ENCODE data around the gene MS4A10.

The MS4A10 gene

DNA sequence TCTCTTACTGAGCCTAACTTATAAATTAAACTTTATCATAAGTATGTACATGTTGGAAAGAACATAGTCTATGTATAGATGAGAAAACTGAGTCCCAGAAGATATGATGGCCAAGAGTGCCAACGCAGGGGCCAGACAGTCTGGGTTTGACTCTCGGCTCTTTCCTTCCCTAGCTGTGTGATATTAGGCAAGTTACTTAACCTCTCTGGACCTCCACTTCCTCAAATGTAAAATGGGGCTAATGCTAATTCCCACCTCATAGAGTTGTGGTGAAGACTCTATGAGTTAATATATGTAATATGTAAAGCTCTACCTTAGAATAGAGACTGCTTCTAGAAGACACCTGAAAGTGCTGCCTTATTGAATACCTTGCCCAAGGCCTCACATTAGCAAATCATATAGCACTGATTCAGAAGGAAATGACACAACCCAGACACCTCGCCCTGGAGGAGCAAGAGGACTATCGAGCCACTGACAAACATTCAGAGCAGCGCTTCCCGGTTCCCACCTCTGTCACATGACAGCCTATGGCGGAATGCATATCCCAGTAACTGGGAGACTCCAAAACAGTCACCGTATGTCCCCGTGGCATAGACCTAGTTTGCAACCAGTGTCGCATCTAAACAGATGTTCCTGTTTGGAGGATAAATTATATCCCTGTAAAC, 45.5 kb downstream of the MS4A10 start:
- no peak overlapping the region for H3K9ac ChIP-seq (ENCODE audit: insufficient read length)
- no peaks in the 10 kb centered on the region for H3K36me3 ChIP-seq (ENCODE audit: insufficient read depth, low read length)
- no peak for DNase-seq (ENCODE audit: low read depth, low spot score)
- no peak for TF ChIP-seq FOXP2 (optimal IDR thresholded peaks at IDR 0.05; ENCODE audit: control extremely low read depth, extremely low read length, insufficient read depth)
- TF ChIP-seq EZH2 (IDR thresholded peaks at IDR 0.05): no peak
- no peak for TF ChIP-seq POLR2AphosphoS5 (IDR thresholded peaks at IDR 0.05; ENCODE audit: borderline replicate concordance, low read depth, low read length)
- no peak overlapping the region for H3K4me3 ChIP-seq
- no peaks in the 10 kb centered on the region for H3K9me3 ChIP-seq (ENCODE audit: low read depth, low read length)
- no peak overlapping the region for H3K27ac ChIP-seq

DNA sequence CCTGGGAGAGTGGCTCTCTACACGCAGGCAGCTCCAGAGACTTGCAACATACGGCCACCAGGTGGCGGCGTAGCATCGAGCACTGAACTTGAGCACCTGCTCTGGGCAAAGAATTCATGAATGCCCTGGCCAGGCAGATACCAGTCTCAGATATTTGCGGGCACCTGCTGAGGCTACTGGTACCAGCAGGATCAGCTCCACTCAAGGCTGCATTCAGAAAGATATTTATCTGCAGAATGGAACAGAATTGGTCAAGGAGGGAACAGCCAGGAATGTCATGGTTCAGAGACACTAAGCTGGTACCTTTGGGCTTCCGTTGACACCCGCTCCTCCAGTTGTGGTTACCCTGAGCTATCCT, 46.0 kb downstream of the MS4A10 start:
- H3K36me3 ChIP-seq (ENCODE audit: insufficient read depth, low read length): no peaks in the 10 kb centered on the region
- no peaks in the 10 kb centered on the region for H3K9me3 ChIP-seq (ENCODE audit: low read depth, low read length)
- peak; percentile 45 for DNase-seq (ENCODE audit: low read depth, low spot score)
- TF ChIP-seq FOXP2 (optimal IDR thresholded peaks at IDR 0.05; ENCODE audit: control extremely low read depth, extremely low read length, insufficient read depth): no peak
- no peak for TF ChIP-seq POLR2AphosphoS5 (IDR thresholded peaks at IDR 0.05; ENCODE audit: borderline replicate concordance, low read depth, low read length)
- no peak for TF ChIP-seq EZH2 (IDR thresholded peaks at IDR 0.05)
- no peak overlapping the region for H3K27ac ChIP-seq
- H3K9ac ChIP-seq (ENCODE audit: insufficient read length): no peak overlapping the region
- H3K4me3 ChIP-seq: no peak overlapping the region

DNA sequence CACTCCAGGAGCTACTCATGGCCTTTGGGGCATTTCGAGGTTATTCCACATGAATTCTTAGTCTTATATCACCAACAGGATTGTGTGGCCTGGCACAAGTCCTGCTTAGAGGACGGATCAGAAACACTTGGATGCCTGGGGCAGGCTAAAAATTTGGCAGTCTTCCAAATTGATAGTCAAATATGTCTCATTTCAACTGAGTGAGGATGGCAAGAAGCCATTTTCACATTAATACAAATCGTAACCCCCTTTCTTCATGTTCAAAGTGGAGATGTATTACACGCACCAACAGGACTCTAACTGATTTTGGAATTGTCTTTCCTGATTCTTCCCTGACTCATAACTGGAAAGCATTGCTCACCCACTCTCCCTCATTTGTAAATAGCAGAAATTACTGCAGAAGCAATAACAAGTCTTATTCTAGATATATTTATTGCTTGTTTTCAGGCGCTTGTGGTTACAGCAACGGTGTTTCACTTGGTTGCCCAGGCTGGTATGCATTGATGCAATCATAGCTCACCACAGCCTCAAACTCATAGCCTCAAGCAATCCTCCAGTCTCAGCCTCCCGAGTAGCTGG, 46.5 kb downstream of the MS4A10 start:
- Histone ChIP-seq H3K9ac (ENCODE audit: insufficient read length) (no peak overlapping the region), H3K4me3 (no peak overlapping the region), H3K36me3 (ENCODE audit: insufficient read depth, low read length) (no peaks in the 10 kb centered on the region), H3K27ac (no peak overlapping the region), H3K9me3 (ENCODE audit: low read depth, low read length) (no peaks in the 10 kb centered on the region)
- no peak for DNase-seq (ENCODE audit: low read depth, low spot score)
- TF ChIP-seq FOXP2 (optimal IDR thresholded peaks at IDR 0.05; ENCODE audit: control extremely low read depth, extremely low read length, insufficient read depth) (no peak), POLR2AphosphoS5 (IDR thresholded peaks at IDR 0.05; ENCODE audit: borderline replicate concordance, low read depth, low read length) (no peak), EZH2 (IDR thresholded peaks at IDR 0.05) (no peak)

DNA sequence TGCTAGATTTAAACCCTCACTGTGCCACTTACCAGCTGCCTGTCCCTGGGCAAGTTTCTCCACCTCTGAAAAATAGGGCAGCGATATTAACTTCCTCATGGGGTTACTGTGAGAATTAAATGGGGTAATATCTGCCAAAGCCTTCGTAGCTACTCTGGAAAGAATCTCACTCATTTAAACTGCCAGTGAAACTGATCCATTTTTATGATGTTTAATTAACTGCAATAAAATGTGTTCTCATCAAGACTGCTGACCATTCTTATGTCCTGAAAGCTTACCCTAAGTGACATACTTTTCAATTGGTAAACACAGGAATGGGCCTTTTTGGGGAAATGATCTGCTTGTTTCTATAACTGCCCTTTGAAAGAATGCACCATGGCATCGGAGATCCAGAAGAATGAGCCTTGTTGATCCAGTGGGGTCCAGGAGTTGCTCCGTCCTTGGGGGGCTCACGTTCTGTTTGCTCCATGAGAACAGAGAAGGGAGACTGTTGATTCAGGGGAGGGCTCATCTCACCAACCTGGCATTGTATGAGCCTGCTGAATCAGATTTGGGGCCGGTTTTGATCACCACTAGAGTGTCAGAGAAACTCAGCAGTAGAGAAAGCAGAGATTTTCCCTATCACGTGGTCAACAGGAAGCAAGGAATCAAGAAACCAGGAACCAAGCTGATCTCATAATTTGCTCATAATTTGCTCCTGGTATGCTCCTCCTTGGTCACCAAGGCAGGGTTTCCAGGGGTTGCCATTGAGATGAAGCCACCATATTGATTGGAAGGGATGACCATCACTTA, 49.8 kb downstream of the MS4A10 start:
- Histone ChIP-seq H3K9me3 (ENCODE audit: low read depth, low read length) (no peaks in the 10 kb centered on the region), H3K27ac (no peak overlapping the region), H3K4me3 (no peak overlapping the region), H3K9ac (ENCODE audit: insufficient read length) (no peak overlapping the region), H3K36me3 (ENCODE audit: insufficient read depth, low read length) (no peaks in the 10 kb centered on the region)
- no peak for TF ChIP-seq EZH2 (IDR thresholded peaks at IDR 0.05)
- TF ChIP-seq POLR2AphosphoS5 (IDR thresholded peaks at IDR 0.05; ENCODE audit: borderline replicate concordance, low read depth, low read length): no peak
- TF ChIP-seq FOXP2 (optimal IDR thresholded peaks at IDR 0.05; ENCODE audit: control extremely low read depth, extremely low read length, insufficient read depth): no peak
- DNase-seq (ENCODE audit: low read depth, low spot score): no peak

DNA sequence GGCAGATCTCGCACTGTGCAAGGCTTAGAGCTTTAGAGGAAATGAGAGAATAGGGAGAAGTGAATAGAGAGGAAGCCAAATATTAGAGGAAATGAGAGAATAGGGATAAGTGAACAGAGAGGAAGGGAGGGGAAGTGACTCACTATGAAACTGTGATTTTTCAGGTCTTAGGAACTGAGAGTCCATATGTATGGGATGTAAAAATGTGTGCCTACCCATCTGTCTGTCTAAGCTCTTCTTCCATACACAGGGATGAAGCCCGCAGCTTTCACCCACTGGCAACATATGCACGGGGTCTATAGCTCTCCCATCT, 50.4 kb downstream of the MS4A10 start:
- H3K27ac ChIP-seq: no peak overlapping the region
- TF ChIP-seq POLR2AphosphoS5 (IDR thresholded peaks at IDR 0.05; ENCODE audit: borderline replicate concordance, low read depth, low read length) (no peak), FOXP2 (optimal IDR thresholded peaks at IDR 0.05; ENCODE audit: control extremely low read depth, extremely low read length, insufficient read depth) (no peak), EZH2 (IDR thresholded peaks at IDR 0.05) (no peak)
- no peak for DNase-seq (ENCODE audit: low read depth, low spot score)
- no peaks in the 10 kb centered on the region for H3K36me3 ChIP-seq (ENCODE audit: insufficient read depth, low read length)
- no peak overlapping the region for H3K4me3 ChIP-seq
- no peaks in the 10 kb centered on the region for H3K9me3 ChIP-seq (ENCODE audit: low read depth, low read length)
- H3K9ac ChIP-seq (ENCODE audit: insufficient read length): no peak overlapping the region

DNA sequence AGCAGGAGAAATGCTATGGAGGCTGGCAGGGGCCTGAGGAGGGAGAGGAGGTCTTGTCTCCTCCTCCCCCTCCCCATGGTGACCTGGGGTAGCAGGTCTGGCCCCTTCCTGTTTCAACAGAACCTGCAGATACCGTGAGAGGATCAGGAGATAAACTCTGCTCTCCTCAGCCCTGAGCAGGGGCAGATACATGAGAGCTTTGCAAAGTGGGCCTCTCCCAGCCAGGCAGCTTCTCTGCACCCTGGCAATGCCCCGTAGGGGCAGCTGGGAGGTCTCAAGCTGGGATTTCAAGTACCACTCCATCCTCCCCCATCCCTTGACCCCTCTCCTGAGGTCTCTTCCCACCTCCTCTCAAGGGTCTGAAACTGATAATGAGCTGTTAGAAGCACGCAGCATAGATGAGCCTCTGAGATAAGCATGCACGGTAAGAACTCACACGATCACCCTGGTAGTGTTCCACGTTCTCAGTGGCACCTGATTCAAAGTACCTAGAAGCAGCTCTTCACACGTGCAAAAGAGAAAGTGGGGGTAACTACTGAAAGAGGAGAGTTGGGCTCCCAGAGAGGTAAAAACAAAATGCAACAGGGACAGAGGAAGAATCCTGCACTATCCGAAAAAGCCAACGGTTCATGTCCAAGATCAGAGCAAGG, 51.9 kb downstream of the MS4A10 start:
- no peaks in the 10 kb centered on the region for H3K36me3 ChIP-seq (ENCODE audit: insufficient read depth, low read length)
- no peak overlapping the region for H3K27ac ChIP-seq
- no peak for TF ChIP-seq FOXP2 (optimal IDR thresholded peaks at IDR 0.05; ENCODE audit: control extremely low read depth, extremely low read length, insufficient read depth)
- no peaks in the 10 kb centered on the region for H3K9me3 ChIP-seq (ENCODE audit: low read depth, low read length)
- H3K9ac ChIP-seq (ENCODE audit: insufficient read length): no peak overlapping the region
- H3K4me3 ChIP-seq: no peak overlapping the region
- DNase-seq (ENCODE audit: low read depth, low spot score): no peak

DNA sequence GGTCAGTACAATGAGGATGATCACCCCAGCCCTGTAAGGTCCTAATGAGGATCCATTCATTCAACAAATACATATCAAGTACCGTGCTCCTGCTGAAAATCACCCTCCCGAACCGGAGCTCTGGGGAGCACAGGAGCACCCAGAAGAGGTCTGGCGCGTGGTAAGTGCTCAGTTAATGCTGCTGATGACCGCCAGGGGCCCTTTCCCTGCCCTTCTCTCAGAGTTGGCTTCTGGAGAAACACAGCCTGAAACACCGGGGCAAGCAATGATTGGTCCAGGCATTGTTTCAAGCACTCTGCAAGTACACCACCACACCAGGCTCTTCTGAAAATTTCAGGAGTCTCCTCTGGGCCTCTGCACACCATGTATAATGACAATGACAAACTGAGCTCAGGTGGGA, 53.0 kb downstream of the MS4A10 start:
- no peak overlapping the region for H3K27ac ChIP-seq
- no peaks in the 10 kb centered on the region for H3K9me3 ChIP-seq (ENCODE audit: low read depth, low read length)
- TF ChIP-seq EZH2 (IDR thresholded peaks at IDR 0.05): no peak
- TF ChIP-seq POLR2AphosphoS5 (IDR thresholded peaks at IDR 0.05; ENCODE audit: borderline replicate concordance, low read depth, low read length): no peak
- no peak for TF ChIP-seq FOXP2 (optimal IDR thresholded peaks at IDR 0.05; ENCODE audit: control extremely low read depth, extremely low read length, insufficient read depth)
- no peak overlapping the region for H3K4me3 ChIP-seq
- no peaks in the 10 kb centered on the region for H3K36me3 ChIP-seq (ENCODE audit: insufficient read depth, low read length)
- DNase-seq (ENCODE audit: low read depth, low spot score): no peak
- no peak overlapping the region for H3K9ac ChIP-seq (ENCODE audit: insufficient read length)
